Astrocyte of the spinal cord (primary cell): ENCODE measurements around the gene LMO7.

Experiments used
- DNase-seq: peaks from one replicate; pipeline ENCODE4 v3.0.0; 2011; ENCODE audit warnings: low read depth, low spot score
- H3K4me3 ChIP-seq: 2 replicates; pipeline ENCODE4 v1.5.1; 2011; ENCODE audit warnings: low read depth, mild to moderate bottlenecking, low read length, moderate library complexity
- in situ Hi-C: cut with HindIII; loops from 2 replicates; pipeline ENCODE4 v1.10.0; 2017; ENCODE audit warnings: low sequenced_read_pairs
- TF ChIP-seq, protein P1 (sequence below): IDR thresholded peaks from 2 replicates; pipeline ENCODE4 v1.5.1; 2012; ENCODE audit warnings: low read depth, mild to moderate bottlenecking, low read length, inconsistent platforms

LMO7 gene

DNA sequence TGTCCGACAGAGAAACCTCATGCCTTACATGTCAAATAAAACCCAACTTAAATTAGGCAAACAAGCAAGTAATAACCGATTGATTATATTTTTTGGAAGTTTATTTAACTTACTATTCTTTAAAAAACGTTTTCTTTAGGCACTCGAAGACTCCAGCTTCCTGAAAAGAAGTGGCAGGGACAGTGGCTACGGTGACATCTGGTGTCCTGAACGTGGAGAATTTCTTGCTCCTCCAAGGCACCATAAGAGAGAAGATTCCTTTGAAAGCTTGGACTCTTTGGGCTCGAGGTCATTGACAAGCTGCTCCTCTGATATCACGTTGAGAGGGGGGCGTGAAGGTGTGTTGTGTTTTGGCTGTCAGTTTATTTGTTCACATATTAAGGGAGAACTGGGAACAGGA, 164.4 kb downstream of the LMO7 start:
- H3K4me3 ChIP-seq: no peak overlapping the region
- in situ Hi-C loops: no loop called here
- no peak for DNase-seq
- TF ChIP-seq, protein P1, sequence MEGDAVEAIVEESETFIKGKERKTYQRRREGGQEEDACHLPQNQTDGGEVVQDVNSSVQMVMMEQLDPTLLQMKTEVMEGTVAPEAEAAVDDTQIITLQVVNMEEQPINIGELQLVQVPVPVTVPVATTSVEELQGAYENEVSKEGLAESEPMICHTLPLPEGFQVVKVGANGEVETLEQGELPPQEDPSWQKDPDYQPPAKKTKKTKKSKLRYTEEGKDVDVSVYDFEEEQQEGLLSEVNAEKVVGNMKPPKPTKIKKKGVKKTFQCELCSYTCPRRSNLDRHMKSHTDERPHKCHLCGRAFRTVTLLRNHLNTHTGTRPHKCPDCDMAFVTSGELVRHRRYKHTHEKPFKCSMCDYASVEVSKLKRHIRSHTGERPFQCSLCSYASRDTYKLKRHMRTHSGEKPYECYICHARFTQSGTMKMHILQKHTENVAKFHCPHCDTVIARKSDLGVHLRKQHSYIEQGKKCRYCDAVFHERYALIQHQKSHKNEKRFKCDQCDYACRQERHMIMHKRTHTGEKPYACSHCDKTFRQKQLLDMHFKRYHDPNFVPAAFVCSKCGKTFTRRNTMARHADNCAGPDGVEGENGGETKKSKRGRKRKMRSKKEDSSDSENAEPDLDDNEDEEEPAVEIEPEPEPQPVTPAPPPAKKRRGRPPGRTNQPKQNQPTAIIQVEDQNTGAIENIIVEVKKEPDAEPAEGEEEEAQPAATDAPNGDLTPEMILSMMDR: no peak

DNA sequence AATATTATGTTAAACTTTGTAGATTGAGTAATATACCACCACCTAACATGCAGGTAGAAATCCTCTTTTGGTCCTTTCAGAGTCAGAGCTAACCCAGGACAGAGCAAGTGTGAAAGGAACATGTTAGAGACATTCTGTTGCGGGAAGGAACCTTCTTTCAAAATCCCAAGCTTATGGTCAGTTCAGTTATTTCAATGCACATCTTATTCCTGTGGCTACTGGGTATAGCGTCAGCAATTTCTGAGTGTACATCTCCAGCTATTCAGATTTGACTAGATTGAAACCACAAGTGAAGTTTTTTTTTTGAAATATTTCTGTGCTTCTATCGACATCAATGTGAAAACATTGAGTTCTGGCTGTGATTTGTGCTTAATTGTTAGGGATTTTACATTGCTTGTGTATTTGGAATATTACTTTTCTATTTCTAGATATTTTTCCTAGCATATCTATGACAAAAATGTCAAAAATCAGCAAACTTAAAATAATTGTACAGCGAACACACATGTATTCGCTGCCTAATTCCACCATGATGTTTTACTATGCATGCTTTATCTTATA, 165.3 kb downstream of the LMO7 start:
- in situ Hi-C loops: no loop called here
- DNase-seq: no peak
- TF ChIP-seq, protein P1: no peak
- no peak overlapping the region for H3K4me3 ChIP-seq

DNA sequence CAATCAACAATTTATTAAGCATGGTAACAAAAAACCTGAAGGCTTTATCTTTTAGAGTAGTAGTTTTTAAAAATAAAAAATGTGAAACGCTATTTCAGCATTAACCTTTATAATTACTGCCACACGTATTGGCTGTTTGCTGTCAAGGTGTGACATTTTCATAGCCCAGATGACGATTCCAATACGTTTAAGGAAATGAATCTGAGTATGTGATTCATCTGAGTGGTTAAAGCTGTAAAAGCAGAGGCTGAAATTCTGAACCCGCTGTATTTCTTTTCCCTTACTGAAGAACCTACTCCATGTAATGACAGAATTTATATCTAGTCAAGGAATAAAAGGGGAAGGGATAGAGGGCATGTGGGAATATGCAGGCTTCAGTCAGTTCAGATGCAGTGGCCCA, 166.0 kb downstream of the LMO7 start:
- TF ChIP-seq, protein P1: no peak
- in situ Hi-C loops: no loop called here
- H3K4me3 ChIP-seq: no peak overlapping the region
- no peak for DNase-seq

DNA sequence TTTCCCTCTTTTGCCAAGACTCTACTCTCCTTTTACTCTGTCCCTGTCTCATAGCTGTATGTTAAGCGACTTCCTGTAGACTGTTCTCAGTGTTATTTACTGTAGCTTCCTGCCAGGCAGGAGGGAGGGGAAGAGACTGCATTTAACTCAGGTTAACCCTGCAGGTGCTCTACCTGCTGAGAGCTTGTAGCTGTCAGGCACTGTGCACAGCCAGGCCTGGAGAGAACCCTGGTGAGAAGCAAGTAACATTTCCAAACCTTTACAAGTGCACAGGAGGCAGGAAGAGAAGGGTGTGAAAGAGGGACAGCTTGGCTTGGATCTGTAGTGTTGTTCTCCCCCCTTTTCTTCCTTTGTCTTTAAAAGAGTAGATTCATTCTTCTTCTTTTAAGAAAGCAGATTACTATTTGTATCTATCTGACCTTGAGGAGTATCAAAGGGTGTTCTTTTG, 167.1 kb downstream of the LMO7 start:
- TF ChIP-seq, protein P1: no peak
- in situ Hi-C loops: no loop called here
- DNase-seq: no peak
- H3K4me3 ChIP-seq: no peak overlapping the region

DNA sequence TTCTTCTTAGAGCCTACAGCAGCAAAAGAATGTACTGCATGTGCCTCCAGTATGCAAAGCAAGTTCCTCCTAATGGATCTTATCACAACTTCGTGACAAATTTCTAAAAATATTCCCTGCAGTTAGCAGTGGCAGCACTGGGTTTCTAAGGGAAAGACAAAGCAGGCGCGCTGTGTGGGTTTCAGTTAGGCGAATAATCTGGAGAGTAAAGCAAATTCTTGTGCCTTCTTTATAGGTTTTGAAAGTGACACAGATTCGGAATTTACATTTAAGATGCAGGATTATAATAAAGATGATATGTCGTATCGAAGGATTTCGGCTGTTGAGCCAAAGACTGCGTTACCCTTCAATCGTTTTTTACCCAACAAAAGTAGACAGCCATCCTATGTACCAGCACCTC, 167.9 kb downstream of the LMO7 start:
- H3K4me3 ChIP-seq: no peak overlapping the region
- no peak for DNase-seq
- in situ Hi-C loops: no loop called here
- TF ChIP-seq, protein P1: no peak

DNA sequence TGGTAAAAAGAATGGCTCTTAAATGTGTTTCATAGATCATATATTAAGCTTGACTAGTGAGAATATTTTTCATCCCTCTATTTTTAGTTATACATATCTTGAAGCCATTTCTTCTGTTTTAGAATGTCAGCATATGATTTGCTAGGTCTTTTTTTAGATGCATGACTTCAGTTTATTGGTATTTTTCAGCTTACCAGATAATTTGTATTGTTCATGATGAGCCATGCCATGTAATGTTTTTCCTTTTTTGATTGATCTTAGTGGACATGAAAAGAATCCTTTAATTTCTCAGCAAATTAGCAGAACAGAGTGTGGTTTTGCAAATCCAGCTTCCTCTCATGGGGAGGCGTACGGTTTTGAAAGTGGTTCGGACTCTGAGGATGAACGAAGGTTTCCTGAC, 168.5 kb downstream of the LMO7 start:
- TF ChIP-seq, protein P1: no peak
- in situ Hi-C loops: no loop called here
- DNase-seq: no peak
- no peak overlapping the region for H3K4me3 ChIP-seq

DNA sequence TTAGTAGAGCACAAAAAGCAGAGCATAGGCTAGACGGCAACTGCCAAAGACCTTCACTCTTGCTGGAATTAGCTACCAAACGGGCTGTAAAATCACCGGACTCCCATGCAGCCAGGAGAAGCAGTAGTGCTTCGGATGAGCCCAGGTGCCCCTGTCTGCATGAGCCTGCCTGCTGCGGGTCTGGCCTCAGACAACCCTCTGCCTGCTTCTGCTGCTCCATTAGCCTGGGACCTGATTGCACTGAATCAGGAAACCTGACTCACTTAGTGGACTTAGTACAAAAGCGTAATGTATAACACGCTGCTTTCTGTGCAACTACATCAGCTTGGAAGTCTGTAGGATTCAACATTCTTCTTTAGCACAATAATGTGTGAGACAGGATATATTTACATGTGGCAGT, 170.0 kb downstream of the LMO7 start:
- in situ Hi-C loops: no loop called here
- no peak overlapping the region for H3K4me3 ChIP-seq
- TF ChIP-seq, protein P1: no peak
- no peak for DNase-seq
